HG03139 (cell line): ENCODE data around the gene PIGC.
"Not testable (repeated sequence)": the region's sequence is repeated elsewhere in the genome, so short reads cannot be mapped to it uniquely, and the experiment has no call there.

Source experiments
- ATAC-seq: cut with Tn5 transposase; IDR thresholded peaks from one replicate; pipeline ENCODE4 v1.9.1; 2021; ENCODE audit not compliant: unreplicated experiment

PIGC gene

GRCh38 chr1:172466795-172467407, 23.0 kb upstream of the PIGC start:
- no peak for ATAC-seq

- no peak for ATAC-seq
These were observed 21.7 kb upstream of the PIGC start for GRCh38 chr1:172465617-172466016.

- ATAC-seq: no peak
These were observed 17.0 kb upstream of the PIGC start for GRCh38 chr1:172460887-172461315.

- ATAC-seq: no peak
These were observed 16.3 kb upstream of the PIGC start for GRCh38 chr1:172460177-172460576.

GRCh38 chr1:172457479-172458130, 13.7 kb upstream of the PIGC start:
- no peak for ATAC-seq

DNA sequence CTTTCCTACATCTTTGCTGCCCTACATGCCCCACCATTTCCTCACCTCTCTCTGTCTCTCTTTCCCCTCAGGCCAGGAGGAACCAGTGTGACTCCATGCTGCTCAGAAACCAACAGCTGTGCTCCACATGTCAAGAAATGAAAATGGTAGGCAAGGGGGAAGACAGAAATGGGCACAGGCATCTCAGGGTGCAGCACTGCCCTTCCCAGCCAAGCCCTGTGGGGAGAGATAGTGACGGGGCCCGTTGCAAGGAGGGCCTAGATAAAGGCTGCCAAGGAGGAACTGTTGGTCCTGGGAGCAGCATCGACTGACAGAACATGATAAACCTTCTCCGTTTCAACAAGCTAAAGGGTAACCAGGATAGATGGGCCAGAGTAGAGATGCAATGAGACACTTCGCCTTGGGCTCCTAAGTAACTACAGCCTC, 12.5 kb upstream of the PIGC start:
- ATAC-seq: no peak

- ATAC-seq: no peak
These were observed 11.6 kb upstream of the PIGC start for GRCh38 chr1:172455451-172455850.

DNA sequence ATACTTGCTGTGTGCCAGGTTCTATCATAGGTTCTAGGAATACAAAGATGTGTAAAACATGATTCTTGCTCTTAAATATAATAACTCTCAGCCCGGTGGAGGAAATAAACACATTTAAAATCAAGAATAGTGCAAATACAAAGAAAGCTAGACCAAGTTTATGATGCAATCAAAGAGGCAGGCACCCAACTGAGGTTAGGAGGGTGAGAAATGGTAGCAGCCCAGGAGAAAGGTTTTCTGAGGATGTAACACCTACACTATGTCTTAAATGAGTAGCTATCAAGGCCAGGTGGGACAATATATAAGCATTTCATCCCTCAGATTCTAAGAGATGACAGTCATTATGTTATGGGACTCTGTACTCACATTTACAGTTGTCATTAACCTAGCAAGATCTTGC, 9.7 kb upstream of the PIGC start:
- no peak for ATAC-seq

- no peak for ATAC-seq
These were observed 9.3 kb upstream of the PIGC start for GRCh38 chr1:172453153-172453545.

- ATAC-seq: no peak
These were observed 8.8 kb upstream of the PIGC start for GRCh38 chr1:172452536-172453152.

DNA sequence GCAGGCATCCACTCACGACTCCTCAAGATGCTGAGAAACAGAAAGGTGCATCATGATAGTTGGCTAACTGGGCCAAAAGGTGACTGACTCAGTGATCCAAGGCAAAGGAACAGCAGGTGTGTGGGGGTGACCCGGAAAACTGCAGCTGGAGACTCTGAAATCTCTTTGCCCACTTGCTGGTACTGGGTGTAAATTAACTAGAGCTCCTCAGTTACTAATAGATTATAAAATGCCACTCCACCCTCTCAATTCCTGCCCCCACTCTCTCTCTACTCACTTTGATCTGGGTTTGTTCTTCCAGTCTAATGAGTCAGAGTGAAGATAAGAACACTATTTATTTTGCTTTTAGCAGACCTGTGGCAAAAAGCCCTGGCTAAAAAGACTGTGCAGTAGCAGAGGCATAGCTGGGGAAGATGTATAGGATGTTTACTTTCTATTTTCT, 7.2 kb upstream of the PIGC start:
- ATAC-seq: no peak

DNA sequence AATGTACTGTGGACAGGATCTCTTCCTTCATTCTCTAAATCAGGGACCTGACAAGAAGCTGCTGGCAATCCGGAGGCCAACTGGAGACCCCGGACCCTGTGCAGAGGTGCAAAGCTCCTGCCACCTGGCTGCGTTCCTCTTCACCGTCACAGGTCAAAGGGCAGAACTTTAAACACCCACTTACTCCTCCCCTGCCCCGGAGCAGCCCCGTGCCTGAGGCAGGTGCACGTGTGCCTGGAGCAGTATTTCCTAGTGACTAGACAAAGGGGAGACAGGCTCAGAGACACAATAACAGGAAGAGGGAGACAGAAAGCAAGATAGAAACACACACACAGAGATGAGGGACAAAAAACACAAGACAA, 6.6 kb upstream of the PIGC start:
- no peak for ATAC-seq

DNA sequence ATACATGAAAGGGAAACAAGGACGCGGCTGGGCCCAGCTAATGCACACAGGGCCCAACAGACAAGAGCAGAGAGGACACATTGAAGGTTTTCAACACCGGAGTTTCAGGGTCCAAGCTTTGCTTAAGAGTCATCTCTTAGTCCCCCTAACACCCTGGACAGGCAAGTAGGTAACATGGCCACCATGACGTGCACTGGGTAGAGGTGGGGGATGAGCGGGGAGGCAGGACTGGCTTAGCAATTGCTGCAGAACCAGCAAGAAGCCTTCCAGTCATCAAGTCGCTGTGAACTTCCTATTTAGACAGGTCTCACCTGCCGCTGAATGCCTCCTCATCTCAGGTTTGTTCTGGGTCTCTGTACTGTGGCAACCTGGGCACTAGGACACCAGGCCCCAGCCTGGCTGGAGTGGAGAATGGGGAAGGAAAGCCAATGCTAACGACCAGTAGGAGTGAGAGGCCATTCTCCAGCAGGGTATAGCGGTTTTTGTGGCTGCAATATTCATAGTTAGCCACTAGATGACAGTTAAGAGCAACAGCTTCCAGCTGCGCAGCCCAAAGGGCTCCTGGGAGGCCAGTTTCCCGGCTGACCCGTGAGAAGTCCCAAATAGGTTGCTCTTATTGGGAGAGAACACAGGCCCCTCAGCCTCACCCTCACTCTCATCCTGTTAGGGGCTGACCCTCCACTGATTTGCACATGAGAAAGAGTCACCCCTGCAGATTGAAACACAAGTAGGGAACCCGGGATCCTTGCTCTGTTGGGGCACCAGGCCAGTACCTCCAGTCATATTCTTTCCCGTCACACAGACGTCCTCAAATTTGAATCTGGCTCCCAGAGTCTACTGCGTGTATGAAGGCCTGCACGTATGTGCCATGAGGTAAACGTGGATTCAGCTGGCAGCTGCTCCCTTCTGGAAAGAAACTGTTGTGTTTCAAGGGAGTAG, 6.0 kb upstream of the PIGC start:
- ATAC-seq: peak; percentile 97

DNA sequence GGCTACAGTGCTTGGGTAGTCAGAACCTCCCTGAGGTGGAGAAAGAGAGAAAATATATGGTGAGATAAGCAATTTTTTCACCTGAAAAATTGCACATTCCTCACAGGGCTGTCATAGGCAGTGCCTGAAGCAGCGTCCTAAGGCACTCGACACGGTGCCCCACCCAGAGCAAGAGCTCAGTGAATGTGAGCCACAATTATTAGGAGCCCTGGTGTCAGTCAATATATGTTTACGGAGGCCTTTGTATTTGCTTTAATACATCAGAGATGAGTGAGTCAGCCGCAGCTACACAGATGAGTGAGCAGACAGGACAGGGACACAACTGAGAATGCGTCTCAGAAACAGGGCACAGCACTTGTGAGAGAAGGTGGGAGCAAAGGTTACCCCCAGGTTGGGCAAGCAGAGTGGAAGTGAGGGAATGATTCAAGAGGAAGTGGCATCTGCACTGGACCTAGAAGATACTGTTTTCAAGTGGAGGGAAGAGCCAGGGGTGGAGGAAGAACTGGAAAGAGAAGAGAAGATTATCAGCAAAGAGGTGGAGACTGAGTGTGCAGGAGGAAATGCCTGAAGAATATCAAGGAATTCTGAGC, 5.2 kb upstream of the PIGC start:
- ATAC-seq: no peak

DNA sequence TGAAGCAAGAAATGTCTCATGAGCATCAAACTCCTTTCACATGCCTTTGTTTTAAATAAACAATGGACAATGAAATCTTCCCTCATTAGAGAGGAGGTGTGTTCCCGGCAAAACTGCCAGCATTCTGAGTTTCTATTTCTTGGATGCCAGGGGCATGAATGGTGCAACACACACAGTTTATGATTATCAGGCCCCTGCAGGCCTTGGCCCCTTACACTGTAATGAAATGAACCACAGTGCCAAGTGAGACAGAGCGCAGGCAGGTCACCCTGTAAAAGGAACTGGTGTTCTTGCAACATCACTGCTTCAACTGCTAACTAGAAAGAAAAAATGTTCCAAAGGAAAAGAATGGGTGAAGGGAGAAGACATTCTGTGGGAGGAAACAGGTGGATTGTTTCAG, 3.8 kb upstream of the PIGC start:
- ATAC-seq: no peak

DNA sequence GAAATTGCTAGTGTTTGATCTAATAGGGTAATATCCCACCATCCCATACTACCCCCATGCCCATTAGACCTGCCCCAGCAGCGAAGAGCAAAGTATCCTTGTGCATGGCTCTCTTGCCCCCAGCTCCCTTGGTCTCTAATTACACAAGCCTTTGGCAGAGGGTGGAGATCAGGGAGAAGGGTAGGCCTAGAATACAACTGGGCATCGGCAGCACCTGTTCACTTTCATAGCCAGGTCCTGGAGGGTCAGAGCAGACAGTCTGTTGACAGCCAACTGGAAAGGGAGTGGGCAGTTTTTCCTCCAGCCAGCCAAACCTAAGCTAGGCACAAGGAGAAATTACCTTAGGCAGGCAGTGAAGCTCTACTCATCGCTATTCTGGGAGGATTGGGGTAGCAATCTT, 2.7 kb upstream of the PIGC start:
- no peak for ATAC-seq

- no peak for ATAC-seq
These were observed 865 bp downstream of the PIGC start for GRCh38 chr1:172442843-172443565.

DNA sequence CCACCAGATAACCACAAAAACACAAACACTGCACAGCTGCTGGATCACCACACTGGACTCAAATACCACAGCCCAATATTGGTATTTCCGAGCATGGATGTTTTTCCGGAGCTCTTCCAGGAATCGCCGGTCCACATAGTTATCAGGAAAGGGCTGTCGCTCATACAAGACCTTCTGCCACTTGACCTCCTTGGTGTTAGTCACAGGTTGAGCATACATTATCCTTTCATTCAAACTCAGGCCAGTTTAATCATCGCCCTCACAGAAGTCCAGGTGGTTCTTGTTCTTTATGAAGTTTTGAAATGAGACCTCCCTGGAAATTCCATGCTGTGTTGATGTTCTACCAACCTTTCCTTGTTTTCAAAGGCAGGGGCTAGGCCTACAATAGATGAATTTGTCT, 1.5 kb downstream of the PIGC start:
- ATAC-seq: no peak

DNA sequence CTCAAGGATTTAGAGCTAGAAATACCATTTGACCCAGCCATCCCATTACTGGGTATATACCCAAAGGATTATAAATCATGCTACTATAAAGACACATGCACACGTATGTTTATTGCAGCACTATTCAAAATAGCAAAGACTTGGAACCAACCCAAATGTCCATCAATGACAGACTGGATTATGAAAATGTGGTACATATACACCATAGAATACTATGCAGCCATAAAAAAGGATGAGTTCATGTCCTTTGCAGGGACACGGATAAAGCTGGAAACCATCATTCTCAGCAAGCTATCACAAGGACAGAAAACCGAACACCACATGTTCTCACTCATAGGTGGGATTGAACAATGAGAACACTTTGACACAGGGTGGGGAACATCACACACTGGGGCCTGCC, 6.7 kb downstream of the PIGC start:
- ATAC-seq: not testable (repeated sequence)

GRCh38 chr1:172431721-172432192, 12.1 kb downstream of the PIGC start:
- ATAC-seq: no peak
